DMS153 treated with DMSO at 0.1 percent for 48 hours (cell line): Measurements from ENCODE around the gene CDC7.

Source experiments
- DNase-seq: peaks from one replicate; lab custom pipeline; 2025; ENCODE audit not compliant: unreplicated experiment; lab: John Stamatoyannopoulos, UW

The CDC7 gene

GRCh38 chr1:91548376-91549040 is 47.9 kb downstream of the CDC7 start:
- DNase-seq, result no peak

GRCh38 chr1:91549041-91549735 is 48.5 kb downstream of the CDC7 start:
- DNase-seq, result no peak

- DNase-seq, result no peak
Observed at GRCh38 chr1:91550961-91551360, 50.3 kb downstream of the CDC7 start.

GRCh38 chr1:91552091-91552490 is 51.4 kb downstream of the CDC7 start:
- DNase-seq, result no peak

- DNase-seq, result no peak
Observed at GRCh38 chr1:91552596-91552995, 51.9 kb downstream of the CDC7 start.

- no peak for DNase-seq
Observed at GRCh38 chr1:91553177-91553591, 52.5 kb downstream of the CDC7 start.

GRCh38 chr1:91555074-91555730 is 54.6 kb downstream of the CDC7 start:
- DNase-seq, result no peak

GRCh38 chr1:91555821-91556531 is 55.3 kb downstream of the CDC7 start:
- no peak for DNase-seq

- no peak for DNase-seq
Observed at GRCh38 chr1:91556556-91556955, 55.9 kb downstream of the CDC7 start.

- DNase-seq, result no peak
Observed at GRCh38 chr1:91557039-91557690, 56.5 kb downstream of the CDC7 start.

GRCh38 chr1:91557826-91558225 is 57.2 kb downstream of the CDC7 start:
- no peak for DNase-seq

GRCh38 chr1:91559046-91559750 is 58.5 kb downstream of the CDC7 start:
- no peak for DNase-seq

- DNase-seq, result no peak
Observed at GRCh38 chr1:91559838-91560565, 59.4 kb downstream of the CDC7 start.

- no peak for DNase-seq
Observed at GRCh38 chr1:91564888-91565701, 64.4 kb downstream of the CDC7 start.

GRCh38 chr1:91567583-91567982 is 66.9 kb downstream of the CDC7 start:
- no peak for DNase-seq

GRCh38 chr1:91568261-91568660 is 67.6 kb downstream of the CDC7 start:
- DNase-seq, result no peak

- DNase-seq, result no peak
Observed at GRCh38 chr1:91569411-91570119, 68.9 kb downstream of the CDC7 start.

- no peak for DNase-seq
Observed at GRCh38 chr1:91570120-91570448, 69.4 kb downstream of the CDC7 start.

GRCh38 chr1:91572044-91572443 is 71.4 kb downstream of the CDC7 start:
- no peak for DNase-seq
